BJ (cell line): ENCODE measurements around the gene SSBP2. TPM values are rescaled to one million over a fixed set of nuclear protein-coding genes. Genes with fewer than 3 reads are reported as not detected.

Source experiments
- CTCF ChIA-PET: fragments of 350-600 bp; formaldehyde crosslinking; extraction: SDS; loops from one replicate; lab custom pipeline; 2021; ENCODE audit warnings: antibody characterized with exemption, inconsistent platforms; lab: Yijun Ruan, JAX
- POLR2A ChIA-PET: fragments of 300-600 bp; sonication (Branson Sonifier 250); formaldehyde crosslinking; extraction: SDS; loops from one replicate; lab custom pipeline; 2021; ENCODE audit warnings: antibody characterized with exemption; lab: Charles Lee
- DNase-seq: peaks from one replicate; pipeline ENCODE4 v3.0.0-alpha.2; 2011; ENCODE audit warnings: low read depth
- H3K27me3 ChIP-seq: 2 replicates; pipeline ENCODE4 v1.6.0; 2011; ENCODE audit warnings: low read length; ENCODE audit not compliant: control insufficient read depth, insufficient read depth
- H3K36me3 ChIP-seq: 2 replicates; pipeline ENCODE4 v1.5.1; 2011; ENCODE audit warnings: low read length; ENCODE audit not compliant: control insufficient read depth, insufficient read depth
- H3K4me3 ChIP-seq: 2 replicates; pipeline ENCODE4 v1.5.1; 2011; ENCODE audit warnings: low read depth, mild to moderate bottlenecking, control low read depth, low read length
- CTCF ChIP-seq: IDR thresholded peaks from 2 replicates; pipeline ENCODE4 v1.5.1; 2011; ENCODE audit warnings: low read depth, mild to moderate bottlenecking, control low read depth, inconsistent platforms, low read length, moderate library complexity; ENCODE audit not compliant: insufficient read depth
- polyA plus RNA-seq: library from polyadenylated mRNA; depleted of rRNA; stranded (reverse); fragments of >200 nt; gene quantifications from 2 replicates; pipeline ENCODE4 v1.2.3, GENCODE V29; 2011

The SSBP2 gene
- polyA plus RNA-seq, 1 experiment, result 68.8 TPM

GRCh38 chr5:81542242-81542641 is 208.7 kb downstream of the SSBP2 start:
- TF ChIP-seq CTCF, result no peak
- DNase-seq, result no peak
- Histone ChIP-seq H3K4me3 (no peak overlapping the region), H3K27me3 (no peaks in the 10 kb centered on the region), H3K36me3 (no peaks in the 10 kb centered on the region)
- CTCF ChIA-PET, result no interaction called here
- POLR2A ChIA-PET, result no interaction called here

GRCh38 chr5:81537905-81538547 is 212.9 kb downstream of the SSBP2 start:
- POLR2A ChIA-PET, result no interaction called here
- no peaks in the 10 kb centered on the region for H3K36me3 ChIP-seq
- CTCF ChIA-PET, result no interaction called here

GRCh38 chr5:81534441-81534840 is 216.5 kb downstream of the SSBP2 start:
- no peak for DNase-seq
- no peaks in the 10 kb centered on the region for H3K36me3 ChIP-seq
- POLR2A ChIA-PET, result no interaction called here
- CTCF ChIA-PET, result no interaction called here
- H3K4me3 ChIP-seq, result no peak overlapping the region
- TF ChIP-seq CTCF, result no peak
- no peaks in the 10 kb centered on the region for H3K27me3 ChIP-seq

More at GRCh38 chr5:81537905-81538547, 212.9 kb downstream of the SSBP2 start:
- H3K4me3 ChIP-seq, result no peak overlapping the region
- TF ChIP-seq CTCF, result no peak
- DNase-seq, result no peak
- no peaks in the 10 kb centered on the region for H3K27me3 ChIP-seq

GRCh38 chr5:81533629-81534405 is 217.1 kb downstream of the SSBP2 start:
- no peak for DNase-seq
- H3K4me3 ChIP-seq, result no peak overlapping the region
- no peaks in the 10 kb centered on the region for H3K27me3 ChIP-seq
- ChIA-PET POLR2A (no interaction called here), CTCF (no interaction called here)
- no peak for TF ChIP-seq CTCF
- H3K36me3 ChIP-seq, result no peaks in the 10 kb centered on the region

GRCh38 chr5:81530919-81531318 is 220.0 kb downstream of the SSBP2 start:
- no peak for TF ChIP-seq CTCF
- ChIA-PET CTCF (no interaction called here), POLR2A (no interaction called here)
- Histone ChIP-seq H3K4me3 (no peak overlapping the region), H3K36me3 (no peaks in the 10 kb centered on the region), H3K27me3 (no peaks in the 10 kb centered on the region)
- DNase-seq, result no peak
